GM23248 (cell line): ENCODE data around the gene COX4I1.

ENCODE experiments used
- EZH2 ChIP-seq: fragments of 200-600 bp; sonication (generic); IDR thresholded peaks from 2 replicates; pipeline ENCODE4 v1.6.1; 2018; ENCODE audit warnings: antibody characterized with exemption, mild to moderate bottlenecking; ENCODE audit not compliant: insufficient read depth, poor library complexity, severe bottlenecking
- EZH2phosphoT487 ChIP-seq: fragments of 200-600 bp; sonication (generic); IDR thresholded peaks from 2 replicates; pipeline ENCODE4 v1.6.1; 2018; ENCODE audit warnings: antibody characterized with exemption, moderate library complexity, mild to moderate bottlenecking, low read depth; ENCODE audit not compliant: insufficient read depth

- TF ChIP-seq EZH2 (no peak), EZH2phosphoT487 (no peak)
Observed at GRCh38 chr16:85809645-85810044, 10.2 kb downstream of the COX4I1 start.
